Measurements from ENCODE around the gene RBP4.

DNA sequence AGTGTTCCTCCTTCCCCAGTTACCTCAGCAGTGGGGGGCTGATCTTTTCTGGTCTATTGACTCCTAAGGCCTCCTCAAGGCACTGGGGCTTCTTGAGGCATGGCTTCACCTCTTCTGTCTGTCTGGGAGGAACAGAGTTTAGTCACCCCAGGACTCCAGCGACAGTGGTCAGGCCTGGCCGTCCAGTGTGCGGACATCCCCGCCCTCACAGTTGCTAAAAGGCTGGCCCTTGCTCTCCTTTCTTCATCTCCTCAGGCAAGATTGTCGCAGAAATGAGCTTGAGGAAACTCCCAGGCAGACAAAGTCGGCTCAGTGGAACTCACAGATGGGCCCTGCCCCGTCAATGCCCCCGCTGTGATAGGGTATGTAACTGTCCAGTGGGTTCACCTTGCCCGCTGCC is 41.5 kb downstream of the RBP4 start:
- no peak for TF ChIP-seq POLR2AphosphoS5 (IDR thresholded peaks at IDR 0.05; ENCODE audit: insufficient read depth in 1 of 2, low read depth in 1 of 2)
- no peak for TF ChIP-seq POLR2A (IDR thresholded peaks at IDR 0.05)
- TF ChIP-seq, protein P1, sequence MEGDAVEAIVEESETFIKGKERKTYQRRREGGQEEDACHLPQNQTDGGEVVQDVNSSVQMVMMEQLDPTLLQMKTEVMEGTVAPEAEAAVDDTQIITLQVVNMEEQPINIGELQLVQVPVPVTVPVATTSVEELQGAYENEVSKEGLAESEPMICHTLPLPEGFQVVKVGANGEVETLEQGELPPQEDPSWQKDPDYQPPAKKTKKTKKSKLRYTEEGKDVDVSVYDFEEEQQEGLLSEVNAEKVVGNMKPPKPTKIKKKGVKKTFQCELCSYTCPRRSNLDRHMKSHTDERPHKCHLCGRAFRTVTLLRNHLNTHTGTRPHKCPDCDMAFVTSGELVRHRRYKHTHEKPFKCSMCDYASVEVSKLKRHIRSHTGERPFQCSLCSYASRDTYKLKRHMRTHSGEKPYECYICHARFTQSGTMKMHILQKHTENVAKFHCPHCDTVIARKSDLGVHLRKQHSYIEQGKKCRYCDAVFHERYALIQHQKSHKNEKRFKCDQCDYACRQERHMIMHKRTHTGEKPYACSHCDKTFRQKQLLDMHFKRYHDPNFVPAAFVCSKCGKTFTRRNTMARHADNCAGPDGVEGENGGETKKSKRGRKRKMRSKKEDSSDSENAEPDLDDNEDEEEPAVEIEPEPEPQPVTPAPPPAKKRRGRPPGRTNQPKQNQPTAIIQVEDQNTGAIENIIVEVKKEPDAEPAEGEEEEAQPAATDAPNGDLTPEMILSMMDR (IDR thresholded peaks at IDR 0.05) = no peak
